NCI-H524 treated with DMSO at 0.1 percent for 48 hours (cell line): Measurements from ENCODE around the gene C11orf91.
"Not testable (repeated sequence)": the region's sequence is repeated elsewhere in the genome, so short reads cannot be mapped to it uniquely, and the experiment has no call there.

ENCODE experiments used
- DNase-seq: peaks from one replicate; lab custom pipeline; 2025; lab: John Stamatoyannopoulos, UW

C11orf91 gene

DNA sequence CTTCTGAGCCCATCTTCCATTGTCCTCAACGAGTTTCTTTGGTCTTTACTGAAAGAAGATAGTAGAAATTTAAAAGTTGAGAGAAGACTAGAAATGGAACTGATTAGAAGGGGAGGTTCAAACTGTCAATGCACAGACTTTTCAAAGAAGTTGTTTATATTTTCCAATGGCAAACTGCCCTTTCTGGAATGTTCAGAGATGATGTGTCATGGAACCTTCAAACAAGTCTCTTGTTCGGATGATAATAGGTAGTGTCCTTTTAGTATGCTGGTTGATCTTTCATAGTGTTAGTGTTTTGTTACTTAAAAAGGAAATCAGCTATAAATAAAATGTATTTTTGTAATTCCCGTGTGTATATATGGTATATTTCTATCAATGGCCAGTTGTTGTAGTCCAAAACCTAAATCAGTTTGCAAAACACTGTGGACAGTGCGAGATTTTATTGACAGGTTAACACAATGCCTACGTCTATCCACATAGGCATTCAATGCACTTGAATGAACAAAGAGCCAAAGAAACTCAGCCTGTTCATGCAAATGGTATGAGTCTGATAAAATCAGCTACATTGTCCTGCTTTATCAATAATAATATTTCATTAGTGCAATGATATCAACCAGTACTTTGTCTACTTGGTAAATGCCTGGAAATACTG, 30.9 kb downstream of the C11orf91 start:
- no peak for DNase-seq

DNA sequence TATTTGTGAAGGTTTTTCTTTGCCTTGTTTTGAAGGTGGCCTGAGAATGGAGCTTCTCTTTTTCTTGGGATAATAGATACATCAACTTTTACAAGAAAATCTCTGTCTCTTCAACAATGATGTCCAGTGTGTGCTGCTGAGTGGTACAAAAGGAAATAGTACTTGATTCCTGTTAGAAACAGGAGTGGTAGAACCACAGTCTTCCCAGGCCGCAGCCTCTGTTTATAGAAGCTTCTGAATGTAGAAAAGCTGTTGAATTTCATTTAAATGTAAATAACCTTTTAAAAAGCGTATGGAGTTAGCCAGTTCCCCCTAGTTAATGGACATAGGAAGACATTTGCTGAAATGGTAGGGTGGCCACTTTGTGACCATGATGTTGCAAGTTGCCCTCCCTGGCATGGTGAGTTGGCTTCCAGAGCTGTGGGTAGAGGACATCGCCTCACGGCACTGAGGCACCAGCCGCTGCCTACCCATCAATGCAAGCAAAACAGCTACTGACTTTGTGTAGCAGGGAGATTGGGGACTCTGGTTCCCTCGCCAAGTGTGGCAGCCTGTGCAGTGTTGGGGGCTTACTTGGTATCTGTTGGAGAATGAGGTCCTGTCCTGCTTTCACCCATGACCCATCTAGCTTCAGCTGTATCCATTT, 31.6 kb downstream of the C11orf91 start:
- DNase-seq, result no peak

DNA sequence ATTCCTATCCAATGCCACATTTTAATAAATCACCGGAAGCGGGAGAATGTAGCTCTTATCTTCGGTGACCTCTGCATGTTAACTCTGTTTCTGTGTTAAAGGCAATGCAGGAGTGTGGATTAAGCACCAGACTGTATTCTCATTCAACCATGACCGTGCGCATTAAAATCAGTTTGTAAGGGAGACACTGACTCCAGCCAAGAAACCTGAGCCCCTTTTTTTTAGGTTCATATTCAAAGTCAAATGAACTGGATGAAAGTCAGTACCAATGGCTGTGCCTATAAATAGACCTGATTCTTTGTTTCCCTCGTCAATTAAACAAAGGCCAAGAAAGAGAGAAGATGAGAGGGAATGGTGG, 32.2 kb downstream of the C11orf91 start:
- DNase-seq, result no peak

DNA sequence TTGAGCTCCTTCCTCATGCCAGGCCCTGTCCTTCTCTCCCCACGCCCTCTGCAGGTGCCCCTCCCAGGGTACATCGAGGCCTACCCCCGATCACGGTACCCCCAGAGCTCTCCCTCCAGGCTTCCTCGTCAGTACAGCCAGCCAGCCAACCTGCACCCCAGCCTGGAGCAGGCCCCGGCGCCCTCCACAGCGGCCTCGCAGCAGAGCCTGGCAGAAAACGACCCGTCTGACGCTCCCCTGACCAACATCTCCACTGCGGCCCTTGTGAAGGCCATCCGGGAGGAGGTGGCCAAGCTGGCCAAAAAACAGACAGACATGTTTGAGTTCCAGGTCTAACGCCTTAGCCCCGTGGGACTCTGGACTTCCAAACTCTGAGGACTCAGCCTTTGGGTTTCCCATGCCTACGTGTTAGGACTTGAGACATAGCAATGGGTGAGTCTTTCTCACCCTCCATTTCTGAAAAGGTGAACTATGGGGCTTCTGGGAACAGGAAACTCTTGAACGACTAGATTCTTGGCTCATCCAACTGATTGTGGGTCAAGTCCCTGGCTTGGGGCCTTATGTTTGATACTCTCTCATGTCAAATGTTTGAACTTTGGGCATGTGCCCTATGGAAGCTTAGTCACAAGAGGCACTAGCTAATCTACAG, 32.7 kb downstream of the C11orf91 start:
- no peak for DNase-seq

DNA sequence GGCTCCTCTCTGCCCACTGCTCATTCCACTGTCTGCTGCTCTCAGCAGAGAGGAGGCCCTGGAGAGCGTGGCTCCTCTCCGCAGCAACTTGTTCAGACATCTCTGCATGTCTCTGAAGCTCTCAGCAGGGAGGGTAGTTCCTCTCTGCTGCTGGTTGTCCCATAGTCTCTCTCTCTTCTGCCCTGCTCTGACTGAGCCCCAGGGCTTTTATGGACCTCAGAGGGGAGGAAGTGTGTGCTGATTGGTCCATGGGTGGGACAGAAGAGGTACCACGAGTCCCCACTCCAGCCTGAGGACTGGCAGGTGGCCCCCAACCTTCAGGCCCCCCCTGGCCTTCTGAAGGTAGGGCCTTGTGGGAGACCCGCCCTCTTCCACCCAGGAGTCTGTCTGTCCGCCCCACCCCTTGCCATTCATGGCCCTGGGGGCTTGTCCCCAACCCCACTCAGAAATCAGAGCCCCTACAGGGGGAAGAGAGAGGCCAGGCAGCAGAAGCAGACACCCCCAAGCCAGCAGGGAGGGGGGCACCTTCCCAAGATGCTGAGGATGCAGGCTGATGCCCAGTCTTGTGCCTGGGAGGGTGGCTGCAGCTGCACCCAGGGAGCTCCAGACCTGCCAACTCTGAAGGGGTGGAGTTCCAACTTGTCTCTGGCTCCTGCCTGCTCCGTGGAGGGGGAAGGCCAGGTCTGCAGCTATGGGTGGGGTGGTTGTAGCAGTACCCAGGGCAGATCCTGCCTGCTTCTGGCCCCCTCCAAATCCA, 35.1 kb downstream of the C11orf91 start:
- DNase-seq, result no peak

DNA sequence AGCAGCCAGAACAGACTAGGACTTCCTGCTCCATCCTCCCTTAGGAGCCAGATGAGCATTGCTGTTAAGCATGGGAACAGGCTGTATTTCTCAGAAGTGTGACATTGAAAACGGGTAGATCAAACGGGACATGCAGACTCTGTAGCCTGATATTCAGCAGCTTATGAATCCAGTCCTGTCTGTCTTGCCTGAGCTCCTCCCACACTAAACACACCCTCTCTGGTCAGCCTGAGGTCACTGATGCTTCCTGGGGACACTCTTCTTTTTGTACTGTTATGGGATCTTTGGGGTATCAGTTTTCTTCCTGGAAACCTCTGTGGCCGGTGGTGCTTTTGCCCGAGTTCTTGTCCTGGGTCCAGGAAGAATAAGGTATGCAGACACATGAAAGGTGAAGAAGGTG, 35.8 kb downstream of the C11orf91 start:
- no peak for DNase-seq

DNA sequence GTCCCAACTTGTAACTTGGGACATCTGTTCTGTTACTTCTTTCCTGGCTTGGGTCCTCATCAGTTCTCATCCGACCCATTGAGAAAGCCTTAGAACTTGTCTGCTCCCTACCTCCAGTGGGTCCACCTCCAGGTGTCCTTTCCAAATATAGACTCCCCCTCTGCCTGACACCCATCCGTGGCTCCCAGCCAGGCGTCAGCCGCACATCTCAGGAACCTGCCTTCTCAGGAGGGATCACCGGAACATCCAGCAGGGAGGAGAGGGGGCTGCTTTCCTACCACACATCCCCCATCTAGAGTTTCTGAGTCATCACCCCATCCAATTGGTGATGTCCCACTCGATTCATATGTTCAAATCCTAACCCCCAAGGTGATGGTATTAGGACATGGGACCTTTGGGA, 36.5 kb downstream of the C11orf91 start:
- no peak for DNase-seq

DNA sequence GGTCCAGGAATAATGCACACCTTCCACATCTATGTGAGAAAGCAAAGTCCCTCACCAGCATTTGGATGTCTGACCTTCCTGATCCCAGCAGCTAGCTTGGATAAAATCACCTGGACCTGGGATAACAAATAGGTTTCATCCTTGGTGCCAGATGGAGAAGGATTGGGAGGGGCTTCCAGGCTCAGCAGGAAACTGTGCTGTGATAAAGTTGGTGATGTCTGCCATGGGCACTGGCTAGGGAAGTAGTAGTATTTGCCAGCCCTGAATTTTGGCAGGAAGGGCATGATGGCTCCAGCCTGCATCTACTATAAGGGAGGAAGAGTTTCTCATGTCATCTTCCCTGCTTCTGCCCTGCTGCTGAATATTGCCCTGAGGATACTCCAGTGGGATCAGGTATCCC, 37.5 kb downstream of the C11orf91 start:
- DNase-seq, result no peak

DNA sequence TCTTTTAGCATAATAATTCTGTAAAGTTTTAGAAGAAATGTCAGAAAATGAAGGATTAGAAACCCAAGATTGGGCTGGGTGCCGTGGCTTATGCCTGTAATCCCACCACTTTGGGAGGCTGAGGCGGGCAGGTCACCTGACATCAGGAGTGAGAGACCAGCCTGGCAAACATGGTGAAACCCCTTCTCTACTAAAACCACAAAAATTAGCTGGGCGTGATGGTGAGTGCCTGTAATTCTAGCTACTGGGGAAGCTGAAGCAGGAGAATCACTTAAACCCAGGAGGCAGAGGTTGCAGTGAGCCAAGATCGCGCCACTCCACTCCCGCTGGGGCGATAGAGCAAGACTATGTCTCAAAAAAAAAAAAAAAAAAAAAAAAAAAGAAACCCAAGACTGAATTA, 39.1 kb downstream of the C11orf91 start:
- not testable (repeated sequence) for DNase-seq

DNA sequence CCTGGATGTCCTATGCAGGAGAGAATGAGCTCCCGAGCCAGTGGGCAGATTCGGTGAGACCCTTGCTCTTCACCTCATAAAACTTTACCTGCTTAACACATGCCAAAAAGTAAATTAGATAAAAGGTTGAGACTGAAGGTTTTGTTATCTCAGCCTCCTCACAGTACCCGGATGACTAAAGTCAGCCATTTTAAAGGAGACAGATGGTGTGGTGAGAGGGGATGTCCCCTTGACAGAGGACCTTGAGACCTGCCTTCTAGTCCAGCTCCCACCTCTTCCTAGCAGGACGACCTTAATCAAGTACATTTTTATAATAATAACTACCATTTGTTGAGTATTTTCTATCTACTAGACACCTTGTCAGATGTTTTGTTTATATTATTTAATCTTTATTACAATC, 39.7 kb downstream of the C11orf91 start:
- no peak for DNase-seq

DNA sequence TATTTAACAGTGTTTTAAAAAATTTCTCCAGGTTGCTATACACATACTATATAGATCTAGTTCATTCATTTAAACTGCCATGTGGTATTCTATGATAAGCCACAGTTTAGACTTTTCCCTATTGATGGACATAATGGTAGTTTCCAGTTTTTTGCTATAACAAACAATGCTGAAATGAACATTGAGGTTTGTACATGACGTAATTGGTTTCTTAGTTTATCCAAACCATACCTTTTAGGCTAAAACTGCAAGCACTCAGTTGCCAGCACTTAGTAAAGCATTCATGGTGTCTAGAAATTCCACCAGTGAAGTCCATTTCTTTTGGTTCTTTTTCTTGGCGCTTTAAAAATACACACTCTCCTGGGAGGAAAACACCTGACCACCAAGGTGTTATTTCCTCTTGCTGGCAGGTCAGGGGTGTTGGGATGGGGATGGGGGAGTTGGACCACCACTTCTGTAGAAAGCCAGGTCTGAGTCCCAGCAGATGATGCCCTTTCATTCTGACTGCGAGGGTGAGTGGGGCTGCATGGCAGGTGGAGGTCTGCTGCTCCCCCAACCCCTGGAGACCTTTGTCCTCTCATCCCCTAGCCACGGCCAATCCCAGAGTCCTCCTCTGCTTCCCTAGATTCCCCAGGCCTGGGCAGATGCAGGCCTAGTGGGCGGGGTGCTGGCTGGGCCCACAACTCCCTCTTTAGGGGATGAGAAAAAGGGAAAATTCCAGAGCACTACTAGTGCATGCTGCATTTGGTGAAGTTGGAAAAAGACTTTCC, 41.1 kb downstream of the C11orf91 start:
- no peak for DNase-seq

DNA sequence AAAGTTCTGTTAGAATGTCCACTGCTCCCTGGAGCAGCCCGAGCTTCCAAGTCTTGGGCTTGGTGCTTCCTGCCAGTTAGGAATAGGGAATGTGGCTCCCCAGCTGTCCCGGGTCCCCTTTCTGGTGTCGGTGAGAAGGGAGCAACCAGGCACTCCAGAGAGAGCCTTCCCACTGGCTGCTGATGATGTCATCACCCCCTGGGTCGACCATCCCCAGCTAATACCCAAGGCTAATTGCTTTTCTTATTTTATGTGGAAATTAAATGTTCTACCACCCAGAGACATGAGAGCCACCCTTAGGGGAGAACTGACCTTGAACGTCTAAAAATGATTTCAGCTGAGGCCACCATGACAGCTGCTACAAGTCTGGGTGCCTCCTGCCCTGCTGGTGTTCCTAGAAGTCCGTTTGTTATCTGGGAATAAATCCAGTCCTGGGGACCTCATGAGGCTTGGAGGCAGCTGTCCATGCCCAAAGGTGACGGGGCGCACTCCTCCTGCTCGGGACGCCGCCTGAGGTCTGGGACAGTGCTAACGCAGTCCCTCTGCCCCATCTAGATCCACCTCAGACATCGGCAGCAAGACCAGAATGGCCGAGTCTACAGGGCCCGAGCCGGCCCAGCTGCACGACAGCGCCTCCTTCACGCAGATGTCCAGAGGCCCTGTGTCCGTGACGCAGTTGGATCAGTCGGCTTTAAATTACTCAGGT, 42.3 kb downstream of the C11orf91 start:
- no peak for DNase-seq

DNA sequence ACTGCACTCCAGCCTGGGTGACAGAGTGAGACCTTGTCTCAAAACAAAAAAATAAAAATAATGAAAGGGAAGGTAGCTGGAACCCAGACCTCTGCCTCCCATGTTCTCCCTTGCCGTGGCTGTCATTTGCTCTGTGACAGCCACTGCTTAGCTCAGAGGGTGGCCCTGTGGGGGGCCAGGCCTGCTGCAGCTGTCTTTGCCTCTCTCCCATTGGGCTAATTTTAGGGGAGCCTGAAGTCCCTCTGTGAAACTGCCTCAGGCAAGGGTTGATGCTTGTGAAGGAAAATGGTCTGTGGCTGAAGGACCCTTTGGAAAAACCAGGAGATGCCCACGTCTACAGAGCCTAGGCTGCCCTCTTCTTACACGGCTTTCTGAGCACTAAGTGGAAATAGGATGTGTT, 42.9 kb downstream of the C11orf91 start:
- no peak for DNase-seq

DNA sequence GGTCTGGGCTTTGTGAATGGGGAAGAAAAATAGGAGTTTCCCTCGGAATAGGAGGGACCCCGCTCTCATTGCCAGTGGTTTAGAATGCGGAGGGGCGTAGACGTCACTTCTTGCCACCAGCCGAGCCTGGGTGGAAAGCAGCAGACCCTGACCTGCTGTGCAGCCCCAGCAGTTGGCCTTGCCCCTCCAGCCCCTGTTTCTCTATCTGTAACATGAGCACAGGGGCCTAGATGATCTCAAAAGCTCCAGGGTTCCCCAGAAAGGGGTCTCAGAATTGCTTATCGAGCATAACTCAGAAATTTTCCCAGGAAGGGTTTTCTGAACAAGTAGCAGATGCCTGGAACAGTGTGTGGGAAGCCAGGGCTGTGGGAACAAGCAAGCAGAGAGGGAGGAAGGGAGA, 43.9 kb downstream of the C11orf91 start:
- DNase-seq, result no peak

DNA sequence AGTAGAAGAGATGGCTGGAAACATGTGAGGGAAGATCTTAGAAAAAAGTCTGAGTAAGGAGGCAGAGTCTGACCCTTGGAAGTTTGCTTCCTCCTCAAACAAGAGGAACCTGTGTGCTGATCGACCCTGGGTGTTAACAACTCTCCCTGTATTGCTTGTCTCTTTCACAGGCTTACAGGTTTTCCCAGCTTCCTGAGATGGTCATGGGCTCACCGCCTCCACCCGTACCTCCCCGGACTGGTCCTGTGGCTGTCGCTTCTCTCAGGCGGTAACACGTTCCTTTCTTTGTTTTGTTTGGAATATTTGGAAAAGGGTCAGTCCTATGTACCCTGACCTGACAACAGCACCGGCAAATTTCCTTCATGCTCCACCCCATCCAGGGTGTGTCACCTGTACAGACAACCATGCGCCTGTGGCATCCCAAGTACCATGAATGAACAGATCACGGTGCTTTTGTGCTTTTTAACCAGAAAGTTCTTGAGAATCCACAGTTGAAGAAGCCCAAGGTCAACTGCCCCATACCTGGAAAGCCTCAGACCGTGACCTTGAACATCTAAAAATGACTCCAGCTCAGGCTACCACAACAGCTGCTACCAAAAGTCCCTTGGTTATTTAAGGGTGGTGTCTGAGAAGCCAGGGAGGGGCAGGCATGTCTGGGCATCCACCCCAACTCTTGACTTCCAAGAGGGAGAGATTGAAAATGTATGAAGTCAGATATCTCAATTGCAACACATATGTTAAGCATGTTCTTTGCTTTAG, 44.6 kb downstream of the C11orf91 start:
- DNase-seq, result no peak

DNA sequence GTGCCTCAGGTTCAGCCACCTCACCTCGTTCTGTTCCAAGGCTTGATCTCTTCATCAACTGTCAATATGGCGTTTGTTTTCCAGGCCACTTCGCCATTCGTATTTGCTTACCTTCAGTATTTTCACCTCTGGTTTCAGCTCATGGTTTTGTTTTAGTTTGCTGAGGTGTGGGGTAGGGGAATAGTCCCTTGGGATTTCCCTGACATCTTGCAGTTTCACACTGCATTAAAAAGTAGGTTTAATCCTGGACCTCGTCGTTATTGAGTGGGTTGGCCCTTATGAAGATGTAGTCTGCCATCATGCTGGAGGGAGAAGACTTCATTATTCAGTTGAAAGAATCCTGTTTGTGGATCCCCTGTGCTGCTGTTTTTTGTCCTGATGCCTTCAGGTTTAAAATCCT, 46.0 kb downstream of the C11orf91 start:
- DNase-seq, result no peak

DNA sequence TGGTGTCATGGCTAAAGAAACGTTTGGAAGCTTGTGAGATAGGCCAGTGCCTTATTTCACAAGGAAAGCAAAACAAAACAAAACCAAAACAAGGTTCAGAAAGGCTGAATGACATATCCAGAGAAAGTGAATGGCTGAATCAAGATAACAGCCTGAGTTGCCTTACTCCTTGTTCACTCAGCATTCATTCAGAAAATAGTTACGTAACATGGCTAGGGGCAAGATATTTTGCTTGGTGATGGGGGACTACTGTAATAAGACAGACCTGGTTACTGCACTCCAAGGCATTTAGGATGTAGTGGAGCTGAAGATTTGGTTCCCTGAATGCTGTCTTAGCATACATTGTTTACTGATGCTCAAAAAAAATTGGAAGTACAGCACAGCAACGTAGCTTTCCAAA, 47.7 kb downstream of the C11orf91 start:
- no peak for DNase-seq

DNA sequence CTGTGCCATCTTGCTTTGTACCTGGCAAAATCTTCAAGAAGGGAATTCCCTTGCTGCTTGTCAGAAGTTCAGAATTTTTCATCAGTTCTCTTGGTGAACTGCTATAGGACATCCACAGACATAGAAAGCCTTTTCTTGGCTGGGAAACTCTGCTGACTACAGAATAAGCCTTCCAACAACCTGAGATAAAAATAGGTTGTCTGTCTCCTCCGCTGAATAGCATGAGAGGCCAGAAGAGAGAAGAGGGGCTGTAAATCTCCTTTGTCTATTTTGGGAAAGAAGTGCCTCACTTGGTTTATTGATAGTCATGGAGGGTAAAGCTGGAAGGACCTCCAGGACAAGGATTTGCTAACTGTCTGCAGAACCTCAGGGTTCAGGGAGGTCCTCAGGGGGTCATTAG, 48.2 kb downstream of the C11orf91 start:
- DNase-seq, result no peak

DNA sequence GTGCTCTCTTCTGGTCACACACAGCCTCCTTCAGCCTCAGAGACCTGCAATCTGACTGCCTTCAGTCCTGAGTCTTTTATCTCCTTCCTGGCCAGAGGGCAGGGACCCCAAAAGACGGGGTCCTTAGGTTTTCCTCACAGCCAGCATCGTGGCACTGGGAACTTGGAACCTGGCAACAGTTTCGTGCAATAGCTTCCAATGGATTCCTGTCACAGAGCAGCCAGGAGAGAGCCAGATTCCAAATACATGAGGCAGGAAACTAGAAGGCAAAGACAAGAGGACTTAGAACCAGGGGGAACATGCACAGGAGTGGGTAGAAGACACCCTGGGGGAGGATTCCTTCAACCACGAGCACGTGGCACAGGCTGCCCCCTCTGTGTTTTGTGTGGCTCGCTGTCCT, 48.6 kb downstream of the C11orf91 start:
- no peak for DNase-seq

DNA sequence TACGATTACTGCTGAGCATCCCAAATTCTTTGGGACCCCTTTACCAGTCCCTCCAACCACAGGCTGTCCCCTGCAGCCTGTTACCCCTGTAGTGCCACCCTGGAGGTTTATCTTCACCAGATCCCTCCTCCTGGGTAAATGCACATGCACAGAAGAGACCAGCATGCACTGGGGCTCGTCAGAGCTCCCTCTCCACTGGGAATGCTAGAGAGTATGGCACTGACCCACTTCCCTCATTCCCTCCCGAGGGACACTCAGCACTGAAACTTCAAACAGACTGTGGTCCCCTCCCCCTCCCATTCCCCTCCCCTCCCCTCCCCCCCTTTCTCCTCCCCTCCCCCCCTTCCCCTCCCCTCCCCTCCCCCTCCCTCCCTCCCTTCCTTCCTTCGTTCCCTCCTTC, 49.1 kb downstream of the C11orf91 start:
- DNase-seq, result no peak

DNA sequence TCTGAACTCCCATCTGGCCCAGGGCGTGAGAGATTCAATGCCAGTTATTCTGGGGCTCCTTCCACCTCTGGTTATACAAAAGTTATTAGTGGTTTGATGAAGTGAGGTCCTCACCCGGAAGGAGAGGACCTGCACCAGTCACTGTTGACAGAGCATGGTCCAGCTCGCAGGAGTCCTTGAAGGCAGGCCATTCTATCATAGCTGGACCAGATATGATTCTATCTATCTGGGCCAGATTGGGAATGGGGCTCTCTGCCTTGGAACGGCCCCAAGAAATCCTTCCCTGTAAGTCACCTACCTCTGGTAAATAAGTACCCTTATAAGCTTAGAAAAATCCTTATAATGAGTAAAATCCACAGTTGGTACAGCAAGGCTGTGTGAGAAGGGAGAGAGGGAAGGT, 50.7 kb downstream of the C11orf91 start:
- no peak for DNase-seq
